CD4-positive, alpha-beta T cell treated with Interleukin-1 beta for 1 hour (primary cell): ENCODE results near the gene ATAD1.

ENCODE experiments used
- DNase-seq, 2 donors: peaks; one replicate each; pipeline ENCODE4 v3.0.0-alpha.2; 2020 to 2022

The ATAD1 gene

GRCh38 chr10:87705339-87705738 is 112.7 kb downstream of the ATAD1 start:
- DNase-seq, result no peak

- DNase-seq, result no peak
Observed at GRCh38 chr10:87703771-87704170, 114.3 kb downstream of the ATAD1 start.

GRCh38 chr10:87702973-87703294 is 115.1 kb downstream of the ATAD1 start:
- no peak for DNase-seq

DNA sequence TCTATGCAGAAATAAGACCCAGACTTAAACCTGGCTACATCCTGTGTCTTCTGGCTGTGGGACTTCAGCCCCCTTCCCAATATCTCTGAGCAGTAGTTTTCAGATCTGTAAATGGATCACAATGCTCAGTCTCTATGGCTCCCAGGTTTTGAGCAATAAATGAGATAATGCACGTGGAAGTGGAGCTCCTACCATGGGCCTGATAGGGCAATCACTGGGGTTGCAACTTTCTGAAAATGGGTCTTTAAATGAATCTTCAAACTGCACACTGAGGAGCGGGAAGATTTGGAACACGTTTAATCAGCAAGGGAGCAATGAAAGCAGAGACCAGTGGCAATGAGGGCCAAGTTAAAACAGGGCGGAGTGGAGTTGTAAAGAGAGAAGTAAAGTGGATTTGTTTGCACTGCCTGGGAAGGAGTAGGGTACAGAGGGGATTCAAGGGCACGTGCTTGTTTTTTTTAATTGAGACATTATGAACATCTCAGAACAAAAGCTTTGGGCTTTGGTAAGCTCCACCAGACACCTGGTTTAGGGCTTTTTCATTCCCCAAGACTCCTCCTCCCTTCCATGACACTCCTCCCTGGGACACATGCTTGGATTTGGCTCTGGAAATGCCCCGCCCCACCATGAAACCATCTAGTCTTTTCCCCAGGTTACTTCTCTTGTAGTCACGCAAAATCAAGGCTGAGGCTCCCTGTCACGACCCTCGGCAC is 115.6 kb downstream of the ATAD1 start:
- no peak for DNase-seq
